Sigmoid colon (tissue), 4 donors: ENCODE measurements around the gene TMC2.
A peak's percentile ranks its signal among the peaks of the same experiment; 100 is the strongest.

Experiments used
- CTCF ChIP-seq, 4 experiments: fragments of 450-650 bp in 3 of 4; fragments of 200-600 bp in 1 of 4; IDR thresholded peaks; one replicate each; pipeline ENCODE4 v1.5.1; 2016 to 2019; ENCODE audit warnings: antibody characterized with exemption in 4 of 4, mild to moderate bottlenecking in 3 of 4, moderate library complexity in 2 of 4
- EP300 ChIP-seq, 4 donors: sonication (generic); formaldehyde crosslinking; IDR thresholded peaks; one replicate each; pipeline ENCODE4 v1.6.1; 2017; ENCODE audit warnings: antibody characterized with exemption in 4 of 4
- POLR2A ChIP-seq, 2 donors: fragments of 450-650 bp; IDR thresholded peaks; one replicate each; pipeline ENCODE4 v1.6.1; 2016; ENCODE audit warnings: antibody characterized with exemption in 2 of 2, mild to moderate bottlenecking in 2 of 2, moderate library complexity in 2 of 2
- POLR2AphosphoS5 ChIP-seq, 4 donors: sonication (generic); formaldehyde crosslinking; IDR thresholded peaks; one replicate each; pipeline ENCODE4 v1.6.1; 2017; ENCODE audit warnings: antibody characterized with exemption in 4 of 4

GRCh38 chr20:2521369-2522305 lies 14.7 kb upstream of the TMC2 start:
- peak; percentile 23 to 75 (median 50) for TF ChIP-seq CTCF (IDR thresholded peaks at IDR 0.05)
- TF ChIP-seq POLR2A (IDR thresholded peaks at IDR 0.05): no peak
- TF ChIP-seq POLR2AphosphoS5 (IDR thresholded peaks at IDR 0.05): no peak
- TF ChIP-seq EP300 (IDR thresholded peaks at IDR 0.05): no peak
